HG02981 (cell line): ENCODE results near the gene HNRNPM.

Source experiments
- ATAC-seq: cut with Tn5 transposase; IDR thresholded peaks from one replicate; pipeline ENCODE4 v1.9.1; 2021; ENCODE audit warnings: mild to moderate bottlenecking, moderate library complexity; ENCODE audit not compliant: unreplicated experiment

The HNRNPM gene

GRCh38 chr19:8459095-8459494 lies 14.3 kb downstream of the HNRNPM start:
- ATAC-seq = no peak

- no peak for ATAC-seq
These were observed 14.9 kb downstream of the HNRNPM start for GRCh38 chr19:8459520-8460270.

- ATAC-seq = no peak
These were observed 15.9 kb downstream of the HNRNPM start for GRCh38 chr19:8460516-8461298.

GRCh38 chr19:8461376-8461775 lies 16.6 kb downstream of the HNRNPM start:
- no peak for ATAC-seq

- no peak for ATAC-seq
These were observed 17.1 kb downstream of the HNRNPM start for GRCh38 chr19:8461891-8462290.

- no peak for ATAC-seq
These were observed 17.8 kb downstream of the HNRNPM start for GRCh38 chr19:8462571-8462970.

GRCh38 chr19:8463365-8463764 lies 18.6 kb downstream of the HNRNPM start:
- ATAC-seq = no peak

GRCh38 chr19:8466018-8466417 lies 21.2 kb downstream of the HNRNPM start:
- no peak for ATAC-seq

- ATAC-seq = no peak
These were observed 23.3 kb downstream of the HNRNPM start for GRCh38 chr19:8468124-8468523.

GRCh38 chr19:8468761-8469373 lies 24.1 kb downstream of the HNRNPM start:
- no peak for ATAC-seq

GRCh38 chr19:8469613-8470368 lies 25.0 kb downstream of the HNRNPM start:
- ATAC-seq = no peak

GRCh38 chr19:8473648-8474476 lies 29.1 kb downstream of the HNRNPM start:
- no peak for ATAC-seq

- ATAC-seq = no peak
These were observed 30.2 kb downstream of the HNRNPM start for GRCh38 chr19:8475005-8475404.

- ATAC-seq = no peak
These were observed 31.7 kb downstream of the HNRNPM start for GRCh38 chr19:8476524-8476923.

- no peak for ATAC-seq
These were observed 33.1 kb downstream of the HNRNPM start for GRCh38 chr19:8477889-8478288.

GRCh38 chr19:8478598-8478997 lies 33.8 kb downstream of the HNRNPM start:
- ATAC-seq = no peak

- no peak for ATAC-seq
These were observed 36.4 kb downstream of the HNRNPM start for GRCh38 chr19:8481201-8481600.

- ATAC-seq = no peak
These were observed 36.8 kb downstream of the HNRNPM start for GRCh38 chr19:8481616-8482015.

GRCh38 chr19:8482696-8483095 lies 37.9 kb downstream of the HNRNPM start:
- ATAC-seq = no peak

- no peak for ATAC-seq
These were observed 38.4 kb downstream of the HNRNPM start for GRCh38 chr19:8483165-8483564.
